Osteoblast (primary cell): ENCODE data around the gene VTI1A. TPM values are rescaled to one million over a fixed set of nuclear protein-coding genes. Genes with fewer than 3 reads are reported as not detected.

ENCODE experiments used
- DNase-seq: peaks from one replicate; pipeline ENCODE4 v3.0.0; 2011; ENCODE audit warnings: low spot score, mixed read lengths; ENCODE audit not compliant: insufficient read length; ENCODE audit errors: missing footprints
- H2AFZ ChIP-seq: 2 replicates; pipeline ENCODE4 v1.6.0; 2011; ENCODE audit warnings: mild to moderate bottlenecking, low read length
- H3K27ac ChIP-seq: 2 replicates; pipeline ENCODE4 v1.5.1; 2011; ENCODE audit warnings: mild to moderate bottlenecking, low read depth, low read length, moderate library complexity
- H3K27me3 ChIP-seq: 2 replicates; pipeline ENCODE4 v1.6.0; 2012; ENCODE audit warnings: mild to moderate bottlenecking, control low read depth, inconsistent platforms, low read length, moderate library complexity; ENCODE audit not compliant: insufficient read depth
- H3K36me3 ChIP-seq: 2 replicates; pipeline ENCODE4 v1.5.1; 2011; ENCODE audit warnings: mild to moderate bottlenecking, low read length, control low read depth, moderate library complexity; ENCODE audit not compliant: insufficient read depth
- H3K4me1 ChIP-seq: 2 replicates; pipeline ENCODE4 v1.5.1; 2011; ENCODE audit warnings: mild to moderate bottlenecking, low read length, control low read depth, moderate library complexity; ENCODE audit not compliant: insufficient read depth
- H3K4me2 ChIP-seq: 2 replicates; pipeline ENCODE4 v1.6.0; 2011; ENCODE audit warnings: mild to moderate bottlenecking, low read length; ENCODE audit not compliant: insufficient read depth
- H3K4me3 ChIP-seq: fragments of 200-600 bp; sonication (generic); 3 replicates; pipeline ENCODE4 v1.5.1; 2012; ENCODE audit warnings: mild to moderate bottlenecking, low read length, inconsistent platforms; ENCODE audit not compliant: insufficient read depth
- H3K79me2 ChIP-seq: 2 replicates; pipeline ENCODE4 v1.6.0; 2012; ENCODE audit warnings: mild to moderate bottlenecking, low read length, control low read depth, inconsistent platforms; ENCODE audit not compliant: insufficient read depth
- H3K9me3 ChIP-seq: 2 replicates; pipeline ENCODE4 v1.5.1; 2011; ENCODE audit warnings: low read depth, low read length, control low read depth
- H4K20me1 ChIP-seq: 2 replicates; pipeline ENCODE4 v1.6.0; 2012; ENCODE audit warnings: mild to moderate bottlenecking, low read length, control low read depth; ENCODE audit not compliant: insufficient read depth
- total RNA-seq: library from RNA; depleted of rRNA; stranded (reverse); fragments of >200 nt; gene quantifications from 2 replicates; pipeline ENCODE4 v1.2.3, GENCODE V29; 2012
- TF ChIP-seq, protein P1 (sequence below): IDR thresholded peaks from 2 replicates; pipeline ENCODE4 v1.5.1; 2011; ENCODE audit warnings: mild to moderate bottlenecking, low read depth, low read length, moderate library complexity; ENCODE audit errors: extremely low read depth

The VTI1A gene
- total RNA-seq, 1 donor: 34.7 TPM

GRCh38 chr10:112628951-112629609, 182.1 kb downstream of the VTI1A start:
- peaks cover 3% of the 10 kb centered on the region for H3K4me1 ChIP-seq
- H3K79me2 ChIP-seq: no peaks in the 10 kb centered on the region
- no peaks in the 10 kb centered on the region for H3K36me3 ChIP-seq
- H3K4me2 ChIP-seq: no peak overlapping the region
- no peak overlapping the region for H3K27ac ChIP-seq
- no peak overlapping the region for H2AFZ ChIP-seq
- no peaks in the 10 kb centered on the region for H3K27me3 ChIP-seq
- TF ChIP-seq, protein P1, sequence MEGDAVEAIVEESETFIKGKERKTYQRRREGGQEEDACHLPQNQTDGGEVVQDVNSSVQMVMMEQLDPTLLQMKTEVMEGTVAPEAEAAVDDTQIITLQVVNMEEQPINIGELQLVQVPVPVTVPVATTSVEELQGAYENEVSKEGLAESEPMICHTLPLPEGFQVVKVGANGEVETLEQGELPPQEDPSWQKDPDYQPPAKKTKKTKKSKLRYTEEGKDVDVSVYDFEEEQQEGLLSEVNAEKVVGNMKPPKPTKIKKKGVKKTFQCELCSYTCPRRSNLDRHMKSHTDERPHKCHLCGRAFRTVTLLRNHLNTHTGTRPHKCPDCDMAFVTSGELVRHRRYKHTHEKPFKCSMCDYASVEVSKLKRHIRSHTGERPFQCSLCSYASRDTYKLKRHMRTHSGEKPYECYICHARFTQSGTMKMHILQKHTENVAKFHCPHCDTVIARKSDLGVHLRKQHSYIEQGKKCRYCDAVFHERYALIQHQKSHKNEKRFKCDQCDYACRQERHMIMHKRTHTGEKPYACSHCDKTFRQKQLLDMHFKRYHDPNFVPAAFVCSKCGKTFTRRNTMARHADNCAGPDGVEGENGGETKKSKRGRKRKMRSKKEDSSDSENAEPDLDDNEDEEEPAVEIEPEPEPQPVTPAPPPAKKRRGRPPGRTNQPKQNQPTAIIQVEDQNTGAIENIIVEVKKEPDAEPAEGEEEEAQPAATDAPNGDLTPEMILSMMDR: no peak
- no peak for DNase-seq
- no peaks in the 10 kb centered on the region for H4K20me1 ChIP-seq
- no peaks in the 10 kb centered on the region for H3K9me3 ChIP-seq
- no peak overlapping the region for H3K4me3 ChIP-seq

DNA sequence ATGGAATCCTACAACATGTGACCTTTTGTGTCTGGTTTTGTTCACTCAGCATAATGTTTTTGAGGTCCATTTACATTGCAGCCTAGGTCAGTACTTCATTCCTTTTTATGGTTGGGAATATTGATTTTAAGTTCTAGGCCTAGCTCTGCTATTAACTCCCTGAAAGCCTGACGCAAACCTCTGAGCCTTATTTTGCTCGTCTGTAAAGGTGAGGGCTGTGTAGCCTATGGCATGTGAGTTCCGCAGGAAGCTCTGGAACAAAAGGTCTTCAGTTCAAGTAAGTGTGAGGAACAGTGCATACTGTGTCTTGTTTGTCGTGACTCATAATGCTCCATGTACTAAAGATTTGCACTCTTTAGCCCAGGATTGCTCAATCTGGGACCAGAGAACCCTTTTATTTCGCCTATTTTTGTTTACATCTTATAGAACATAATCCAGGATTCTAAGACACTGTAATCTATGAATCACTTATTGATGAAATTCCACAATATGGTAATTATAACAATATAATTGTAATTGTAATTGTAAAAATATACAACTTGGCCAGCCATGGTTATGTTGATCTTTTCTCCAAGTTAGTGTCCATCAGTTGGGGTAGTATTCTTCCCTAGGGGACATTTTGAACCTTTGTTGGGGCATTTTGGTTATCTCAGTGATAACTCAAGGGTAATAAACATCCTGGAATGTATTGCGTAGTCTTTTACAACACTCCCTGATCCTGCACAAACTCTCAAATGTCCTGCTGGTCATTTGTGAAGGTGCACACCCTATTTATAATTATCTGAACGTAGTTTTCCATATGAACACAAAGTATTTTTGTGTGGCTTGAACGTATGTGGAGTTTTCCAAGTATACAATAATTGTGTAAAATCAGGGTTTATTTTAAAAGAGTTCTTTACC, 184.7 kb downstream of the VTI1A start:
- Histone ChIP-seq H3K27me3 (no peaks in the 10 kb centered on the region), H3K79me2 (no peaks in the 10 kb centered on the region), H3K4me2 (no peak overlapping the region), H2AFZ (no peak overlapping the region), H3K27ac (no peak overlapping the region), H4K20me1 (no peaks in the 10 kb centered on the region), H3K4me3 (no peak overlapping the region), H3K9me3 (no peaks in the 10 kb centered on the region), H3K4me1 (peaks cover 6% of the 10 kb centered on the region), H3K36me3 (no peaks in the 10 kb centered on the region)
- TF ChIP-seq, protein P1: no peak
- DNase-seq: no peak

DNA sequence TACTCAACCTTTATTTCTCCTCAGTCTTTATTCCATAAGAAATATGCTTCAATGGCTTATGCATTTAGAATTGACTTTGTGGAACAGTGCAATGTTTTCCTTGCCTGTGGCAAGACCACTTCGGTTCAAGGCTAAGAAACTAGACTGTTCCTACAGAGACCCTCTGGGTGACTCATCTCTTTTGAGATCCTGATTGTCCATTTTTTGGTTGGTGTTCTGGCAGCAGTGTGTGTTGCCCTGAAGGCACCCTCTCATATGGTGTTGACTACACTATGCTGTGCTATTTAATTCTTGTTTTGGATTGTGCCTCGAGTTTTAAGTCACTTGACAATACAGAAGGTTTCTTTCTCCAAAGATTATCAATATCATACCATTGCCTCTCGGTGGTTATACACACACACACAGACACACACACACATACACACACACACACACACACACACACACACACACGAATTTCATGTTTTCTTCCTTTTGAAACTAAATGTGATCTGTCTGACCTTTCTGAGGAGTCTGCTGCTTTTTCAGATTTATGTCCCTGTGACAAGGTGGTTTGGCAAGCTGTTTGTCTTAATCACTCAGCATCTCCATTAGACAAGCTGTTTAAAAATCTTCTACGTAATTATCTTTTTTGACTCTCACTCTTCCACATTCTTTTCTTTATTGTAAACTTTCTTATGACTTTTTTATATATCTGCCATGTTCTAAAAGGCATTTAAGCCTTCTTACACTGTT, 187.2 kb downstream of the VTI1A start:
- Histone ChIP-seq H3K27me3 (no peaks in the 10 kb centered on the region), H3K4me1 (peaks cover 6% of the 10 kb centered on the region), H3K27ac (no peak overlapping the region), H3K4me2 (no peak overlapping the region), H3K4me3 (no peak overlapping the region), H2AFZ (no peak overlapping the region), H3K9me3 (no peaks in the 10 kb centered on the region), H3K36me3 (no peaks in the 10 kb centered on the region), H3K79me2 (no peaks in the 10 kb centered on the region), H4K20me1 (no peaks in the 10 kb centered on the region)
- DNase-seq: no peak
- TF ChIP-seq, protein P1: no peak
